IMR-90 (cell line): ENCODE data around the gene MT1E. TPM values are rescaled to one million over a fixed set of nuclear protein-coding genes. Genes with fewer than 3 reads are reported as not detected.

Experiments used
- ATAC-seq: fragments of 200-7000 bp; cut with Tn5 transposase; 2 replicates; pipeline ENCODE4 v1.9.1; 2020; ENCODE audit warnings: low read depth, mild to moderate bottlenecking, moderate library complexity
- BruUV-seq: library from RNA; stranded (reverse); fragments of 400-500 nt; replicated peaks from 2 replicates; lab custom pipeline; 2021; lab: Mats Ljungman, UMichigan
- CTCF ChIA-PET: fragments of 300-600 bp; formaldehyde crosslinking; extraction: SDS; loops from one replicate; lab custom pipeline; 2021; ENCODE audit warnings: antibody characterized with exemption; lab: Yijun Ruan, JAX
- POLR2A ChIA-PET: fragments of 300-600 bp; sonication (Branson Sonifier 250); formaldehyde crosslinking; loops from one replicate; lab custom pipeline; 2022; ENCODE audit warnings: antibody characterized with exemption; ENCODE audit not compliant: unreplicated experiment; lab: Charles Lee
- DNase-seq: peaks from one replicate; pipeline ENCODE4 v3.0.0; 2013
- H2AFZ ChIP-seq: replicated peaks from 2 replicates; pipeline ENCODE3; 2013; ENCODE audit warnings: low read length, mild to moderate bottlenecking; ENCODE audit not compliant: poor library complexity
- H2AK5ac ChIP-seq: 2 replicates; pipeline ENCODE4 v1.6.1; 2013; ENCODE audit warnings: low read depth, low read length, inconsistent platforms
- H2AK9ac ChIP-seq: replicated peaks from 2 replicates; pipeline ENCODE3; 2013; ENCODE audit warnings: mild to moderate bottlenecking, low read depth, low read length, moderate library complexity; ENCODE audit not compliant: poor library complexity
- H2BK120ac ChIP-seq: 2 replicates; pipeline ENCODE4 v1.6.1; 2013; ENCODE audit warnings: low read depth, low read length, inconsistent platforms
- H2BK15ac ChIP-seq: 3 replicates; pipeline ENCODE4 v1.6.1; 2013; ENCODE audit warnings: low read depth, low read length, inconsistent platforms
- H2BK20ac ChIP-seq: 2 replicates; pipeline ENCODE4 v1.6.1; 2013; ENCODE audit warnings: low read depth, mild to moderate bottlenecking, inconsistent platforms, low read length, moderate library complexity
- H2BK5ac ChIP-seq: 2 replicates; pipeline ENCODE4 v1.6.1; 2013; ENCODE audit warnings: mild to moderate bottlenecking, low read depth, low read length, inconsistent platforms; ENCODE audit not compliant: poor library complexity, severe bottlenecking
- H3K14ac ChIP-seq: replicated peaks from 2 replicates; pipeline ENCODE4 v1.6.1; 2013; ENCODE audit warnings: low read depth, low read length, inconsistent platforms
- H3K18ac ChIP-seq: 2 replicates; pipeline ENCODE4 v1.6.1; 2013; ENCODE audit warnings: low read depth, low read length, control low read depth
- H3K23ac ChIP-seq: 2 replicates; pipeline ENCODE4 v1.6.1; 2013; ENCODE audit warnings: low read depth, low read length, inconsistent platforms
- H3K27ac ChIP-seq: 2 replicates; pipeline ENCODE4 v1.5.1; 2013; ENCODE audit warnings: mild to moderate bottlenecking, control low read depth, low read length; ENCODE audit not compliant: insufficient read depth
- H3K27me3 ChIP-seq: 2 replicates; pipeline ENCODE4 v1.6.1; 2013; ENCODE audit warnings: low read length; ENCODE audit not compliant: control insufficient read depth, insufficient read depth
- H3K36me3 ChIP-seq: 2 replicates; pipeline ENCODE4 v1.6.1; 2013; ENCODE audit warnings: low read length, mixed read lengths; ENCODE audit not compliant: control insufficient read depth, insufficient read depth
- H3K4ac ChIP-seq: 2 replicates; pipeline ENCODE4 v1.6.1; 2013; ENCODE audit warnings: low read depth, low read length, inconsistent platforms
- H3K4me1 ChIP-seq: 2 replicates; pipeline ENCODE4 v1.6.1; 2013; ENCODE audit warnings: low read length, mixed read lengths; ENCODE audit not compliant: control insufficient read depth, insufficient read depth
- H3K4me2 ChIP-seq: 2 replicates; pipeline ENCODE4 v1.6.1; 2013; ENCODE audit warnings: low read depth, mild to moderate bottlenecking, control low read depth, low read length, moderate library complexity
- H3K4me3 ChIP-seq: 2 replicates; pipeline ENCODE4 v1.5.1; 2013; ENCODE audit warnings: low read depth, mild to moderate bottlenecking, control low read depth, low read length, moderate library complexity; ENCODE audit not compliant: insufficient read depth
- H3K56ac ChIP-seq: 2 replicates; pipeline ENCODE4 v1.6.1; 2013; ENCODE audit warnings: low read length, inconsistent platforms; ENCODE audit not compliant: insufficient read depth; ENCODE audit errors: extremely low read depth
- H3K79me1 ChIP-seq, 2 experiments: 2 replicates each; pipeline ENCODE4 v1.6.1; 2013; ENCODE audit warnings: low read length in 2 of 2, inconsistent platforms in 1 of 2, low read depth in 1 of 2
- H3K9ac ChIP-seq: 2 replicates; pipeline ENCODE4 v1.6.1; 2013; ENCODE audit warnings: low read depth, low read length, control low read depth
- H3K9me1 ChIP-seq: 2 replicates; pipeline ENCODE4 v1.6.1; 2013; ENCODE audit warnings: low read length, inconsistent platforms; ENCODE audit not compliant: insufficient read depth
- H3K9me3 ChIP-seq: 2 replicates; pipeline ENCODE4 v1.6.1; 2013; ENCODE audit warnings: low read length; ENCODE audit not compliant: control insufficient read depth, insufficient read depth
- H4K20me1 ChIP-seq: 2 replicates; pipeline ENCODE4 v1.6.1; 2013; ENCODE audit warnings: low read length, inconsistent platforms; ENCODE audit not compliant: insufficient read depth
- H4K5ac ChIP-seq: 2 replicates; pipeline ENCODE4 v1.6.1; 2013; ENCODE audit warnings: mild to moderate bottlenecking, low read depth, low read length, control low read depth
- H4K8ac ChIP-seq, 2 experiments: 2 replicates each; pipeline ENCODE4 v1.6.1; 2013; ENCODE audit warnings: low read depth in 2 of 2, low read length in 2 of 2, control low read depth in 1 of 2, inconsistent platforms in 1 of 2
- H4K91ac ChIP-seq: 2 replicates; pipeline ENCODE4 v1.6.1; 2013; ENCODE audit warnings: low read depth, low read length, inconsistent platforms; ENCODE audit not compliant: insufficient read depth
- BHLHE40 ChIP-seq: fragments of 150-350 bp; IDR thresholded peaks from 2 replicates; pipeline ENCODE4 v1.6.1; 2016; ENCODE audit warnings: mild to moderate bottlenecking, low read depth, low read length
- CEBPB ChIP-seq: IDR thresholded peaks from 2 replicates; pipeline ENCODE4 v1.6.1; 2012; ENCODE audit warnings: low read depth, low read length, improper control_type of control experiment
- CHD1 ChIP-seq: IDR thresholded peaks from 2 replicates; pipeline ENCODE4 v1.6.1; 2012; ENCODE audit warnings: low read depth, low read length, improper control_type of control experiment
- CTCF ChIP-seq: conservative IDR thresholded peaks from 2 replicates; pipeline ENCODE4 v1.5.1; 2012; ENCODE audit warnings: mild to moderate bottlenecking, low read depth, low read length, improper control_type of control experiment
- ELK1 ChIP-seq: fragments of 150-350 bp; IDR thresholded peaks from 2 replicates; pipeline ENCODE4 v1.6.1; 2016; ENCODE audit warnings: low read depth, mild to moderate bottlenecking, low read length, moderate library complexity, borderline replicate concordance
- MAFK ChIP-seq: IDR thresholded peaks from 2 replicates; pipeline ENCODE4 v1.6.1; 2012; ENCODE audit warnings: low read depth, low read length, improper control_type of control experiment
- MAZ ChIP-seq: IDR thresholded peaks from 2 replicates; pipeline ENCODE4 v1.6.1; 2012; ENCODE audit warnings: low read depth, mild to moderate bottlenecking, low read length, improper control_type of control experiment, moderate library complexity, borderline replicate concordance
- NFE2L2 ChIP-seq: fragments of 150-350 bp; IDR thresholded peaks from 2 replicates; pipeline ENCODE4 v1.6.1; 2016; ENCODE audit warnings: low read depth, mild to moderate bottlenecking, low read length
- RCOR1 ChIP-seq: IDR thresholded peaks from 2 replicates; pipeline ENCODE4 v1.6.1; 2012; ENCODE audit warnings: mild to moderate bottlenecking, low read length, improper control_type of control experiment; ENCODE audit not compliant: insufficient replicate concordance
- RFX5 ChIP-seq: IDR thresholded peaks from 2 replicates; pipeline ENCODE4 v1.8.0; 2012; ENCODE audit warnings: low read depth, mild to moderate bottlenecking, low read length, moderate library complexity
- SMC3 ChIP-seq: fragments of 150-350 bp; IDR thresholded peaks from 2 replicates; pipeline ENCODE4 v1.6.1; 2016; ENCODE audit warnings: low read depth, mild to moderate bottlenecking, antibody characterized with exemption, low read length, moderate library complexity
- USF2 ChIP-seq: fragments of 150-350 bp; IDR thresholded peaks from 2 replicates; pipeline ENCODE4 v1.6.1; 2017; ENCODE audit warnings: mild to moderate bottlenecking, antibody characterized with exemption, low read length, low read depth
- WGBS, 2 experiments: methylation state at CpG; one replicate each; pipeline versions ENCODE4 v1.1.5 to v1.1.7; 2013; ENCODE audit warnings: missing lambda C conversion rate in 2 of 2; ENCODE audit not compliant: insufficient read length in 1 of 2; ENCODE audit errors: extremely low coverage in 2 of 2; 5-methylcytosine and 5-hydroxymethylcytosine counted together
- dilution Hi-C: fragments of 300-500 bp; cut with HindIII; formaldehyde crosslinking; loops from one replicate; pipeline ENCODE4 v1.14.3; 2018; ENCODE audit warnings: low sequenced_read_pairs; ENCODE audit not compliant: unreplicated experiment
- in situ Hi-C: fragments of 300-500 bp; cut with MboI; formaldehyde crosslinking; loops from 3 replicates; pipeline ENCODE4 v1.14.3; 2019; ENCODE audit warnings: low sequenced_read_pairs, inconsistent platforms, mixed read lengths
- intact Hi-C: fragments of 100-400 bp; cut with micrococcal nuclease; formaldehyde crosslinking; loops from 2 replicates; pipeline ENCODE4 v1.10.0; 2022
- polyA plus RNA-seq, 3 experiments: library from polyadenylated mRNA; depleted of rRNA; stranded (reverse); fragments of >200 nt; gene quantifications; 2 replicates each; pipeline ENCODE4 v1.2.3, GENCODE V29; 2012; ENCODE audit warnings: low replicate concordance in 1 of 3
- total RNA-seq: library from RNA; depleted of rRNA; stranded (reverse); fragments of >200 nt; gene quantifications from 2 replicates; pipeline ENCODE4 v1.2.3, GENCODE V29; 2012

Gene MT1E
- total and polyA plus RNA-seq, 2 of the 4 experiments (the other 2 are of a cell fraction), result 137 to 821 TPM

GRCh38 chr16:56672761-56673536, 47.4 kb downstream of the MT1E start:
- intact Hi-C loops (no loop called here), in situ Hi-C loops (no loop called here), dilution Hi-C loops (no loop called here)
- Histone ChIP-seq H3K9ac (no peak overlapping the region), H4K8ac (no peak overlapping the region), H3K27ac (no peak overlapping the region), H2BK5ac (no peak overlapping the region), H3K79me1 (no peaks in the 10 kb centered on the region), H3K9me1 (peaks cover 5% of the 10 kb centered on the region), H4K5ac (no peak overlapping the region), H2BK120ac (peak overlapping the region; percentile 4; the same call in 1 of the 2 replicates), H3K36me3 (no peaks in the 10 kb centered on the region), H2AFZ (peak overlapping the region; percentile 76), H3K14ac (no peak overlapping the region), H3K4ac (peak overlapping the region; percentile 7; the same call in 1 of the 2 replicates), H3K4me1 (peaks cover 13% of the 10 kb centered on the region), H2AK9ac (no peak overlapping the region), H3K9me3 (no peaks in the 10 kb centered on the region), H3K4me3 (no peak overlapping the region), H2BK20ac (no peak overlapping the region), H3K56ac (0 out of 2 replicates have a peak overlapping the region, but pooled peaks have one; percentile 8), H3K27me3 (peaks cover 50% of the 10 kb centered on the region), H3K23ac (peak overlapping the region; percentile 18; the same call in 1 of the 2 replicates), H2AK5ac (no peak overlapping the region), H4K20me1 (peaks cover 4% of the 10 kb centered on the region; the same call in 1 of the 2 replicates), H4K91ac (no peak overlapping the region), H2BK15ac (no peak overlapping the region), H3K4me2 (peak overlapping the region; percentile 35), H3K18ac (no peak overlapping the region)
- CTCF ChIA-PET, result interaction anchor here (0.6 to 2.7 kb wide), 6 partner anchors 8 to 116 kb away, joined by 3 to 10 read pairs (median 4); partner anchors contain the start of gene MT1X
- peak; percentile 56 for DNase-seq
- POLR2A ChIA-PET, result no interaction called here
- peak; percentile 68 for ATAC-seq
- peak; percentile 94 for TF ChIP-seq CEBPB
- TF ChIP-seq CTCF, result no peak
- no peak for TF ChIP-seq ELK1
- no peak for TF ChIP-seq RFX5
- TF ChIP-seq BHLHE40, result no peak
- TF ChIP-seq NFE2L2, result no peak
- TF ChIP-seq MAFK, result peak; percentile 22; the same call in 1 of the 2 replicates
- TF ChIP-seq CHD1, result no peak
- TF ChIP-seq SMC3, result no peak
- no peak for TF ChIP-seq USF2
- TF ChIP-seq MAZ, result no peak
- TF ChIP-seq RCOR1, result no peak
- 0% methylated on average over 2 of the region's 11 CpGs; no CpG with 5 or more reads in 1 of the 2 experiments for WGBS, 2 experiments
- no TSS peak for BruUV-seq
